Mesendoderm (in vitro differentiated cells): ENCODE measurements around the gene MZT1.
A peak's percentile ranks its signal among the peaks of the same experiment; 100 is the strongest.

ENCODE experiments used
- DNase-seq: peaks from one replicate; pipeline ENCODE4 v3.0.0; 2013
- H2AK5ac ChIP-seq: 2 replicates; pipeline ENCODE4 v1.6.1; 2013; ENCODE audit warnings: low read length, inconsistent platforms
- H2BK120ac ChIP-seq: 2 replicates; pipeline ENCODE4 v1.6.1; 2013; ENCODE audit warnings: low read depth, mild to moderate bottlenecking, low read length, moderate library complexity, mixed read lengths
- H2BK15ac ChIP-seq: replicated peaks from 2 replicates; pipeline ENCODE4 v1.6.1; 2013; ENCODE audit warnings: low read depth, mild to moderate bottlenecking, moderate library complexity
- H2BK5ac ChIP-seq: 2 replicates; pipeline ENCODE4 v1.6.1; 2013; ENCODE audit warnings: low read length, inconsistent platforms
- H3K18ac ChIP-seq: 2 replicates; pipeline ENCODE4 v1.6.1; 2013; ENCODE audit warnings: mild to moderate bottlenecking, low read length, mixed read lengths
- H3K23ac ChIP-seq: one replicate; pipeline ENCODE4 v1.6.1; 2013; ENCODE audit warnings: low read length
- H3K27ac ChIP-seq: 2 replicates; pipeline ENCODE4 v1.5.1; 2013; ENCODE audit warnings: low read depth, mild to moderate bottlenecking, inconsistent platforms, low read length, moderate library complexity
- H3K27me3 ChIP-seq: 2 replicates; pipeline ENCODE4 v1.6.1; 2013; ENCODE audit warnings: low read length, control low read depth, mild to moderate bottlenecking, inconsistent platforms; ENCODE audit not compliant: insufficient read depth, poor library complexity
- H3K36me3 ChIP-seq: 2 replicates; pipeline ENCODE4 v1.6.1; 2013; ENCODE audit warnings: low read length, inconsistent platforms; ENCODE audit not compliant: control insufficient read depth, insufficient read depth
- H3K4ac ChIP-seq: one replicate; pipeline ENCODE4 v1.6.1; 2013; ENCODE audit warnings: low read depth, mild to moderate bottlenecking, low read length, moderate library complexity
- H3K4me1 ChIP-seq: 2 replicates; pipeline ENCODE4 v1.6.1; 2013; ENCODE audit warnings: low read depth, low read length, inconsistent platforms; ENCODE audit not compliant: control insufficient read depth
- H3K4me2 ChIP-seq: 2 replicates; pipeline ENCODE4 v1.6.1; 2013; ENCODE audit warnings: low read length
- H3K4me3 ChIP-seq: 2 replicates; pipeline ENCODE4 v1.5.1; 2013; ENCODE audit warnings: mild to moderate bottlenecking, low read length
- H3K56ac ChIP-seq: one replicate; pipeline ENCODE4 v1.6.1; 2013; ENCODE audit warnings: low read length
- H3K79me1 ChIP-seq: 2 replicates; pipeline ENCODE4 v1.6.1; 2013; ENCODE audit warnings: low read length, inconsistent platforms
- H3K79me2 ChIP-seq: 2 replicates; pipeline ENCODE4 v1.6.1; 2013; ENCODE audit warnings: mild to moderate bottlenecking, low read length; ENCODE audit not compliant: control insufficient read depth, insufficient read depth
- H3K9ac ChIP-seq: 2 replicates; pipeline ENCODE4 v1.6.1; 2013; ENCODE audit warnings: low read length, inconsistent platforms
- H4K5ac ChIP-seq: one replicate; pipeline ENCODE4 v1.6.1; 2013; ENCODE audit warnings: low read length
- H4K8ac ChIP-seq: one replicate; pipeline ENCODE4 v1.6.1; 2013; ENCODE audit warnings: low read depth, mild to moderate bottlenecking, control low read depth, low read length, moderate library complexity
- WGBS: extraction: QIAGEN DNeasy Blood & Tissue Kit; methylation state at CpG from one replicate; pipeline ENCODE4 v1.1.7; 2013; ENCODE audit warnings: low lambda C conversion rate, missing lambda C conversion rate; ENCODE audit not compliant: insufficient coverage; ENCODE audit errors: extremely low coverage; 5-methylcytosine and 5-hydroxymethylcytosine counted together

MZT1 gene

DNA sequence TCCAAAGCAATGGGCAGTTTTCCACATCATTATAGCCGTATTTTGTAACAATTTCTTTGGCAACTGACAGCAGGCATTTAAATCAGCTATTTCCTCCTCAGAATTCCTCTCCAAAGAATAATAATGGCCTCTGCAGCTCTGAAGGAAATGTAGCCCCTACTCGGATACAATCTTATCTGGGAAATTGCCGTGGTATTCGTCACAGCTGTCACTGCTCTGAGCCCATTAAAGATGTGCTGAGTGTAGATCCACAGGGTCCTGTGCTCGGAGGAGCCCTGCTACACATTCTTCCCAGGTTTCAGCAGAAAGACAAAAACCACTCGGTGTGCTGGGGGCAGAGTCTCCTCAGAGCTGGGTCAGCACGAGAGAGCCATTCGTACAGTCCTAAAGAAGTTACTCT is 33.1 kb downstream of the MZT1 start:
- Histone ChIP-seq H2BK120ac (no peak overlapping the region), H3K18ac (no peak overlapping the region), H2BK5ac (no peak overlapping the region), H4K8ac (no peak overlapping the region), H3K4me1 (no peaks in the 10 kb centered on the region), H3K4me3 (no peak overlapping the region), H3K27me3 (no peaks in the 10 kb centered on the region), H3K79me2 (no peaks in the 10 kb centered on the region), H3K4ac (no peak overlapping the region), H4K5ac (no peak overlapping the region), H3K9ac (no peak overlapping the region), H2AK5ac (no peak overlapping the region), H3K36me3 (no peaks in the 10 kb centered on the region), H3K27ac (no peak overlapping the region), H3K79me1 (no peaks in the 10 kb centered on the region), H3K23ac (no peak overlapping the region), H2BK15ac (no peak overlapping the region), H3K4me2 (no peak overlapping the region), H3K56ac (no peak overlapping the region)
- no CpG with 5 or more reads among the region's 8 CpGs for WGBS
- DNase-seq: peak; percentile 21

DNA sequence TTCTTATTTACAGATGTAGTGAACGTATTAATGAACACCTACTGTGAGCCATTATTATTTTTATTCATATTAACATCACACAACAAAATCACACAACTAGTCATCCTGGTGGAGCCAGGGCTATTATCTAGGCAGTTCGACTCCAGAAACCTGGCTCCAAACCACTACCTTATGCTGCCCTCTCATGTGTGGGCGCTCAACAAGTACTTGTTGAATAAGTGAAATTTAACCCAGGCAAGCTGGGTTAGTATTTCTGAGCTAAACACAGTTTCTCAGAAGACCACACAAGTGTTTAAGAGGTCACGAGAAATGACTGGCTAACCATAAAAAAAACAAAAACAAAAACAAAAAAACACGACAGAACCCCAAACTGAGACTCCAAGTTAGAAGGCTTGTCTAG is 33.6 kb downstream of the MZT1 start:
- Histone ChIP-seq H2BK15ac (no peak overlapping the region), H3K23ac (no peak overlapping the region), H3K4me1 (no peaks in the 10 kb centered on the region), H2AK5ac (no peak overlapping the region), H3K18ac (no peak overlapping the region), H3K27ac (no peak overlapping the region), H2BK120ac (no peak overlapping the region), H4K8ac (no peak overlapping the region), H3K36me3 (no peaks in the 10 kb centered on the region), H4K5ac (no peak overlapping the region), H3K4me2 (no peak overlapping the region), H3K56ac (no peak overlapping the region), H3K4me3 (no peak overlapping the region), H3K27me3 (no peaks in the 10 kb centered on the region), H3K4ac (no peak overlapping the region), H2BK5ac (no peak overlapping the region), H3K9ac (no peak overlapping the region), H3K79me1 (no peaks in the 10 kb centered on the region), H3K79me2 (no peaks in the 10 kb centered on the region)
- WGBS: no CpG with 5 or more reads among the region's 5 CpGs
- no peak for DNase-seq

DNA sequence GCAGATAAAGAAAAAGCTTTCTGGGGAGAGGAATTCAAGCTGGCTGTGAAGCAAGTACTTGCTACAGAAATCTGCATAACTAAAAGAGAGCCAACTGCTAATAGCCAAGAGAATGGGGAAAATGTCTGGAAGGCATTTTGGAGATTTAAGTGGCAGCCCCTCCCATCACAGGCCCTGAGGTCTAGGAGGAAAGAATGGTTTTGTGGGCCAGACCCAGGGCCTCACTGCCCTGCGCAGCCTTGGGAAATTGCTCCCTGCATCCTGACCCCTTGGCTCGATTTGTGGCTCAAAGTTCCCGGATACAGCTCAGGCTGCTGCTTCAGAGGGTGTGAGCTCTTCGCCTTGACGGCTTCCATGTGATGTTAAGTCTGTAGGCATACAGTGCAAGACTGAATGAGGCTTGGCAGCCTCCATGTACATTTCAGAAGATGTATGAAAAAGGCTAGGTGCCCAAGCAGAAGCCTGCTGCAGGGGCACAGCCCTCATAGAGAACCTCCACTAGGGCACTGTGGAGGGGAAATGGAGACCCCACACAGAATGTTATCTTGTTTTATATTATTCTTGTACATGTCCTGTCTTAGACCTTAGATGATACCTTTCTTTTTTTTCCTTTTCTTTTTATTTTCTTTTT is 34.4 kb downstream of the MZT1 start:
- no peaks in the 10 kb centered on the region for H3K27me3 ChIP-seq
- no peak overlapping the region for H3K56ac ChIP-seq
- no CpG with 5 or more reads among the region's 5 CpGs for WGBS
- no peak overlapping the region for H3K4ac ChIP-seq
- no peaks in the 10 kb centered on the region for H3K4me1 ChIP-seq
- H2BK5ac ChIP-seq: no peak overlapping the region
- no peak overlapping the region for H3K23ac ChIP-seq
- no peak overlapping the region for H4K5ac ChIP-seq
- no peak overlapping the region for H3K4me3 ChIP-seq
- no peak overlapping the region for H3K18ac ChIP-seq
- no peak overlapping the region for H2BK120ac ChIP-seq
- no peak overlapping the region for H4K8ac ChIP-seq
- H3K4me2 ChIP-seq: no peak overlapping the region
- no peak overlapping the region for H3K9ac ChIP-seq
- no peak overlapping the region for H3K27ac ChIP-seq
- H3K36me3 ChIP-seq: no peaks in the 10 kb centered on the region
- no peaks in the 10 kb centered on the region for H3K79me2 ChIP-seq
- no peak overlapping the region for H2AK5ac ChIP-seq
- peak; percentile 12 for DNase-seq
- H3K79me1 ChIP-seq: no peaks in the 10 kb centered on the region
- no peak overlapping the region for H2BK15ac ChIP-seq

DNA sequence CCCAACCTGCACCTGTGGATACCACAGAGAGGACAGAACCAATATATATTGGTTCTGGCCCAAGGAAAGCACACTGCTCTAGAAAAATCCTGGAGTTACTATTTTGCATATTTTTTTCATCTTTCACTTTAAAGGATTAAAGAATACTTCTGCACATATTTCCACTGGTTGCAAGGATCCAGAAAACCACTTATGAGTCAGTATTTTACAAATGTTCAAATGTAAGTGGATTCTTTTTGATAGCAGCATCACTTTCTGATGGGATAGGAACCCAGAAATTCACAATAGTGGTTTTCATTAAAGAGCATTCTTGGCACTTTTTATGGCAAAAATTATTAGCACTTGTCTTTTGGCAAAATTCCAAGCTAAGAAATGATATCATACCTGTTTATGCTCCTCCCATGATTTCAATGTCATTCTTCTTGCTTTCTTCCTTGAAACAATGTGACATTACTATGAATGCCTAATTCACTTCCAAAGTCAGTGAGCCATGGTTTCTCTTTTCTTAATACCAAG is 38.2 kb downstream of the MZT1 start:
- no peak overlapping the region for H3K18ac ChIP-seq
- no peak overlapping the region for H4K5ac ChIP-seq
- H2BK15ac ChIP-seq: no peak overlapping the region
- H3K9ac ChIP-seq: no peak overlapping the region
- no peak overlapping the region for H2BK120ac ChIP-seq
- no peaks in the 10 kb centered on the region for H3K27me3 ChIP-seq
- no peak overlapping the region for H3K56ac ChIP-seq
- no peak overlapping the region for H2BK5ac ChIP-seq
- no peak overlapping the region for H2AK5ac ChIP-seq
- H3K79me2 ChIP-seq: no peaks in the 10 kb centered on the region
- no peaks in the 10 kb centered on the region for H3K79me1 ChIP-seq
- no peak overlapping the region for H4K8ac ChIP-seq
- DNase-seq: no peak
- H3K4me2 ChIP-seq: no peak overlapping the region
- no peak overlapping the region for H3K4ac ChIP-seq
- no peaks in the 10 kb centered on the region for H3K36me3 ChIP-seq
- no peak overlapping the region for H3K4me3 ChIP-seq
- no peak overlapping the region for H3K23ac ChIP-seq
- no peak overlapping the region for H3K27ac ChIP-seq
- H3K4me1 ChIP-seq: no peaks in the 10 kb centered on the region

DNA sequence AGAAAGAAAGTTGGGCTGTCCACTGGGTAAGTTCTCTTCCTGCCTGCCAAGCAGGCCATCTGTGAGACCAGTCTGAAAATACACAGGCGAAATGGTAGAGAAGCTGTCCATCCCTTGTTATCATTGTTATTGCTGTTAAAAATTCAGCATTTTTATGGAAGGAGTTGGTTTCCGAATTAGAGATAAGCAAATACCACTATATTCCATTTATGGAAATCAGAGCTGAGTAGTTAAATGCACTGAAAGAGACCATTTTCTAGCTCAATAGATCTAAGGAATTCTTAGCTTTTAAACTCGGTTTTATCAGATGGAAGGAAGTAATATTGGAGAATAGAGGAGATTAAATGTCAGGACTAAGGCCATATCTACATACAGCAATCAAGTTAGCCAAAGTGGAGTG is 40.7 kb downstream of the MZT1 start:
- Histone ChIP-seq H4K8ac (no peak overlapping the region), H2BK15ac (no peak overlapping the region), H3K4ac (no peak overlapping the region), H3K4me2 (no peak overlapping the region), H2BK120ac (no peak overlapping the region), H3K4me3 (no peak overlapping the region), H3K79me2 (no peaks in the 10 kb centered on the region), H3K4me1 (no peaks in the 10 kb centered on the region), H3K27ac (no peak overlapping the region), H2AK5ac (no peak overlapping the region), H3K23ac (no peak overlapping the region), H3K36me3 (no peaks in the 10 kb centered on the region), H2BK5ac (no peak overlapping the region), H3K79me1 (no peaks in the 10 kb centered on the region), H3K27me3 (no peaks in the 10 kb centered on the region), H4K5ac (no peak overlapping the region), H3K9ac (no peak overlapping the region), H3K18ac (no peak overlapping the region), H3K56ac (no peak overlapping the region)
- no CpG with 5 or more reads among the region's 3 CpGs for WGBS
- no peak for DNase-seq

DNA sequence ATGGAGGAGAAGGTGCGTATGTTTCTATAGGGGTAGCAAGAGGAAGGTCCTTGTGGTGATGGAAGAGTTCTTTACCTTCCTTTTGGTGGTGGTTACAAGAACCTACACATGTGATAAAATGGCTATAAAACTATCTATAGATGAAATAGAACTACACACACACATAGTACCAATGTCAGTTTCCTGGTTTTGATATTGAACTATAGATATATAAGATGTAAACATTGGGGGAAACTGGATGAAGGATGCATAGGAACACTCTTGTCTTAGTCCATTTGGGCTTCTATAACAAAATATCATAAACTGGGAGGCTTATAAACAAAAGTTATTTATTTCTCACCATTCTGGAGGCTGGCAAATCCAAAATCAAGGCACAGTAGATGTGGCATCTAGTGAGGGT is 47.1 kb downstream of the MZT1 start:
- WGBS: no CpG with 5 or more reads among the region's 1 CpG

More for the DNA sequence above, 47.1 kb downstream of the MZT1 start:
- Histone ChIP-seq H2BK15ac (no peak overlapping the region), H3K27me3 (no peaks in the 10 kb centered on the region), H3K79me2 (no peaks in the 10 kb centered on the region), H3K27ac (no peak overlapping the region), H3K9ac (no peak overlapping the region), H3K4ac (no peak overlapping the region), H3K79me1 (no peaks in the 10 kb centered on the region), H3K36me3 (no peaks in the 10 kb centered on the region), H3K4me3 (no peak overlapping the region), H2BK120ac (no peak overlapping the region), H3K4me2 (no peak overlapping the region), H4K8ac (no peak overlapping the region), H2BK5ac (no peak overlapping the region), H3K56ac (no peak overlapping the region), H3K18ac (no peak overlapping the region), H4K5ac (no peak overlapping the region), H3K23ac (no peak overlapping the region), H2AK5ac (no peak overlapping the region), H3K4me1 (no peaks in the 10 kb centered on the region)
- no peak for DNase-seq
